ENCODE measurements around the gene WARS2. TPM values are rescaled to one million over a fixed set of nuclear protein-coding genes. Genes with fewer than 3 reads are reported as not detected.

Gene WARS2
- 12.0 and 16.8 TPM in 2 replicates for total RNA-seq

GRCh38 chr1:119140177-119141019, at the start of gene WARS2:
Gene WARS2 (minus strand): TSS chr1:119140653. CDS start chr1:119140644, 9 bp downstream.

DNA sequence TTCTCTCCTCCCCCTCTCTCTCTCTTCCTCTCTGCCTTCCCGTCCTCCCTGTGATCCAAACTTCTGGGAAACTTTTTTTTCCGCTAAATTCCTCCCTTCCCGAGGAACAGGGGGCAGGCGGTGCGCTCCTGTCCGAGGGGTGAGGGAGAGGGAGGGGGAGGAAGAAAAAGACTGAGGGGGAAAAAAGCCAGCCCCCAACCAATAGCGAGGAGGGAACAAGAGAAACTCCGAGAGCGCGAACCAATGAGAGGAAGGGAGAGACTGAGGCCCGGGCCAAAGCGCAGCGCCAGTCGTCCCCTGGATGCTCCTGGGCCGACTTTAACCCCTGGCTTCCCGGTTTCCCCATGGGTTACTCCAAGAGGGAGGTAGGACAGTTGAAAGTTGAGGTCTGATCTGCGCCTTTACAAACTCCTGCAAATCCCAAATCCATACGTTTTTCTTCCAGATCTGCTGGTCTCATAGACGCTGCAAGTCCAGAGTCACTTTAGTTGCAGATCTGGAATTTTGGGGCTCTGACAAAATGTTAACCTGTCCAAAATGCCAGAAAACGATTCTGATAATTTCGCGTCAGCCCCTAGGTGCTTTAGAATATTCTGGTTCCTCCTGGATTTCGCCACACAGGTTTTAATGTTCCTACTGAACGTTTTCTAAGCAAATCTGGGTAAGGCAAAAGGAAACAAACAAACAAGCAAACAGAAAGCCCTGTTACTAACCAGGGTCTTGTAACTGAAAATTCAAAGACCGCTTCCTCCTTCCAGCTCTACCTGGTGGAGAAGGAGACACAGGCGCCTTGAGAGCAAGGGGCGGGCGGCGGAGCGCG, 152.1 kb downstream of the WARS2 start, which contains the start of gene TBX15:
TSS of gene TBX15 (minus strand) at position 158 of the 820 bp plus-strand sequence. CDS start 548 bp downstream, outside the sequence.

Other genes with a start within 250 kb of the WARS2 start
- under 0.01 TPM in 1 of 2 replicates, not detected in the other for gene TBX15, start 152.3 kb downstream of the WARS2 start, total RNA-seq
- gene HAO2, start 228.1 kb upstream of the WARS2 start, total RNA-seq = not detected in 2 replicates